K562 (cell line): Measurements from ENCODE around the gene OR10H5. TPM values are rescaled to one million over a fixed set of nuclear protein-coding genes. Genes with fewer than 3 reads are reported as not detected.

Source experiments
- ELK1 ChIP-seq: sonication (generic); formaldehyde crosslinking; IDR thresholded peaks from 2 replicates; pipeline ENCODE4 v1.8.1; 2022; ENCODE audit warnings: missing genetic modification reagents
- FIP1L1 ChIP-seq: fragments of 200-400 bp; formaldehyde crosslinking; IDR thresholded peaks from 2 replicates; pipeline ENCODE4 v1.6.1; 2018; ENCODE audit warnings: mild to moderate bottlenecking, low read depth, low read length; ENCODE audit not compliant: poor library complexity, severe bottlenecking
- HDGF ChIP-seq: fragments of 450-650 bp; IDR thresholded peaks from 2 replicates; pipeline ENCODE4 v1.6.1; 2016
- RBM25 ChIP-seq: fragments of 200-400 bp; formaldehyde crosslinking; IDR thresholded peaks from 2 replicates; pipeline ENCODE4 v1.6.1; 2018; ENCODE audit warnings: low read length, low read depth, moderate library complexity; ENCODE audit not compliant: severe bottlenecking
- polyA plus RNA-seq, 8 experiments: library from polyadenylated mRNA; depleted of rRNA in 4 of 8; stranded (reverse) in 5 of 8; unstranded in 3 of 8; fragments of >200 nt; fragmentation: Nextera tagmentation in 2 of 8; fragmentation: Illumina TruSeq in 1 of 8; extraction: Ambion mirVana in 2 of 8; extraction: Trizol in 1 of 8; gene quantifications; 2 replicates each; pipeline versions ENCODE4 v1.2.1 to v1.2.3, GENCODE V29; 2011 to 2014; ENCODE audit warnings: inconsistent platforms in 1 of 8, missing spikeins in 1 of 8
- total RNA-seq, 7 experiments: library from RNA; depleted of rRNA in 6 of 7; stranded (reverse); fragments of >200 nt in 6 of 7; fragmentation: Illumina TruSeq in 2 of 7; extraction: Trizol in 2 of 7; gene quantifications; 2 replicates each; pipeline versions ENCODE4 v1.2.1 to v1.2.3, GENCODE V29; 2011 to 2021; ENCODE audit warnings: low replicate concordance in 1 of 7
- TF ChIP-seq, protein P1 (sequence below), 2 experiments: fragments of 450-650 bp; formaldehyde crosslinking in 1 of 2; IDR thresholded peaks; 2 replicates each; pipeline versions ENCODE4 v1.4.0 to v1.6.1; 2014 to 2020; ENCODE audit warnings: mild to moderate bottlenecking in 2 of 2, borderline replicate concordance in 1 of 2, low read depth in 1 of 2
- TF ChIP-seq, protein P2 (sequence below): IDR thresholded peaks from 3 replicates; pipeline ENCODE4 v1.6.1; 2011; ENCODE audit warnings: borderline replicate concordance, mild to moderate bottlenecking; ENCODE audit not compliant: insufficient read length, insufficient read depth

The OR10H5 gene
- total and polyA plus RNA-seq, 9 of the 15 experiments (the other 6 are each of a cell fraction or from before 2014, with no cell fraction given), result not detected

DNA sequence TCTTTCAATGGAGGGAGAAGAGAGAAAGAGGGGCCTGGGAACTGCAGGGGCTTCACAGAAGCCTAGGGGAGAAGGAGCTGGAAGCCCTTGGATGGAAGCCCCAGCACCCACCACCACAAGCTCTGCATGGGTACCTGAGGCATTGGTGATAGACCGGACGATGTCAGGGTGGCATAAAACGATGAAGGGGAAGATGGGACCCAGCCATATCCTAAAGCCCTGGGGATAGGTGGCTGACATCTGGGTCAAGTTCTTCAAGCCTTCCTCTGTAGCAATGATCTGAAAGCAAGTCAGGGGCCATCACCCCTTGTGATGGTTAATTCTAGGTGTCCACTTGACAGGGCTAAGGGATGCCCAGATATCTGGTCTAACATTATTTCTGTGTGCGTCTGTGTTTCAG, 11.2 kb upstream of the OR10H5 start (continued):
- TF ChIP-seq, protein P1, sequence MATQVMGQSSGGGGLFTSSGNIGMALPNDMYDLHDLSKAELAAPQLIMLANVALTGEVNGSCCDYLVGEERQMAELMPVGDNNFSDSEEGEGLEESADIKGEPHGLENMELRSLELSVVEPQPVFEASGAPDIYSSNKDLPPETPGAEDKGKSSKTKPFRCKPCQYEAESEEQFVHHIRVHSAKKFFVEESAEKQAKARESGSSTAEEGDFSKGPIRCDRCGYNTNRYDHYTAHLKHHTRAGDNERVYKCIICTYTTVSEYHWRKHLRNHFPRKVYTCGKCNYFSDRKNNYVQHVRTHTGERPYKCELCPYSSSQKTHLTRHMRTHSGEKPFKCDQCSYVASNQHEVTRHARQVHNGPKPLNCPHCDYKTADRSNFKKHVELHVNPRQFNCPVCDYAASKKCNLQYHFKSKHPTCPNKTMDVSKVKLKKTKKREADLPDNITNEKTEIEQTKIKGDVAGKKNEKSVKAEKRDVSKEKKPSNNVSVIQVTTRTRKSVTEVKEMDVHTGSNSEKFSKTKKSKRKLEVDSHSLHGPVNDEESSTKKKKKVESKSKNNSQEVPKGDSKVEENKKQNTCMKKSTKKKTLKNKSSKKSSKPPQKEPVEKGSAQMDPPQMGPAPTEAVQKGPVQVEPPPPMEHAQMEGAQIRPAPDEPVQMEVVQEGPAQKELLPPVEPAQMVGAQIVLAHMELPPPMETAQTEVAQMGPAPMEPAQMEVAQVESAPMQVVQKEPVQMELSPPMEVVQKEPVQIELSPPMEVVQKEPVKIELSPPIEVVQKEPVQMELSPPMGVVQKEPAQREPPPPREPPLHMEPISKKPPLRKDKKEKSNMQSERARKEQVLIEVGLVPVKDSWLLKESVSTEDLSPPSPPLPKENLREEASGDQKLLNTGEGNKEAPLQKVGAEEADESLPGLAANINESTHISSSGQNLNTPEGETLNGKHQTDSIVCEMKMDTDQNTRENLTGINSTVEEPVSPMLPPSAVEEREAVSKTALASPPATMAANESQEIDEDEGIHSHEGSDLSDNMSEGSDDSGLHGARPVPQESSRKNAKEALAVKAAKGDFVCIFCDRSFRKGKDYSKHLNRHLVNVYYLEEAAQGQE (IDR thresholded peaks at IDR 0.05; ENCODE audit: borderline replicate concordance), result no peak
- TF ChIP-seq, protein P1 (CRISPR knock-in tag; IDR thresholded peaks at IDR 0.05; ENCODE audit: low read depth), result no peak
- no peak for TF ChIP-seq FIP1L1
- no peak for TF ChIP-seq HDGF
- no peak for TF ChIP-seq ELK1
- TF ChIP-seq, protein P2, sequence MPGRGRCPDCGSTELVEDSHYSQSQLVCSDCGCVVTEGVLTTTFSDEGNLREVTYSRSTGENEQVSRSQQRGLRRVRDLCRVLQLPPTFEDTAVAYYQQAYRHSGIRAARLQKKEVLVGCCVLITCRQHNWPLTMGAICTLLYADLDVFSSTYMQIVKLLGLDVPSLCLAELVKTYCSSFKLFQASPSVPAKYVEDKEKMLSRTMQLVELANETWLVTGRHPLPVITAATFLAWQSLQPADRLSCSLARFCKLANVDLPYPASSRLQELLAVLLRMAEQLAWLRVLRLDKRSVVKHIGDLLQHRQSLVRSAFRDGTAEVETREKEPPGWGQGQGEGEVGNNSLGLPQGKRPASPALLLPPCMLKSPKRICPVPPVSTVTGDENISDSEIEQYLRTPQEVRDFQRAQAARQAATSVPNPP, result no peak
- TF ChIP-seq RBM25, result no peak
- TF ChIP-seq, all 486 proteins: peak for 0
